Activated T-cell treated with anti-CD3 and anti-CD28 coated beads for 24 hours (primary cell): ENCODE data around the gene STX1A.

Experiments
- DNase-seq: peaks from one replicate; pipeline ENCODE4 v3.0.0-alpha.2; 2020; ENCODE audit warnings: low read depth

The STX1A gene

DNA sequence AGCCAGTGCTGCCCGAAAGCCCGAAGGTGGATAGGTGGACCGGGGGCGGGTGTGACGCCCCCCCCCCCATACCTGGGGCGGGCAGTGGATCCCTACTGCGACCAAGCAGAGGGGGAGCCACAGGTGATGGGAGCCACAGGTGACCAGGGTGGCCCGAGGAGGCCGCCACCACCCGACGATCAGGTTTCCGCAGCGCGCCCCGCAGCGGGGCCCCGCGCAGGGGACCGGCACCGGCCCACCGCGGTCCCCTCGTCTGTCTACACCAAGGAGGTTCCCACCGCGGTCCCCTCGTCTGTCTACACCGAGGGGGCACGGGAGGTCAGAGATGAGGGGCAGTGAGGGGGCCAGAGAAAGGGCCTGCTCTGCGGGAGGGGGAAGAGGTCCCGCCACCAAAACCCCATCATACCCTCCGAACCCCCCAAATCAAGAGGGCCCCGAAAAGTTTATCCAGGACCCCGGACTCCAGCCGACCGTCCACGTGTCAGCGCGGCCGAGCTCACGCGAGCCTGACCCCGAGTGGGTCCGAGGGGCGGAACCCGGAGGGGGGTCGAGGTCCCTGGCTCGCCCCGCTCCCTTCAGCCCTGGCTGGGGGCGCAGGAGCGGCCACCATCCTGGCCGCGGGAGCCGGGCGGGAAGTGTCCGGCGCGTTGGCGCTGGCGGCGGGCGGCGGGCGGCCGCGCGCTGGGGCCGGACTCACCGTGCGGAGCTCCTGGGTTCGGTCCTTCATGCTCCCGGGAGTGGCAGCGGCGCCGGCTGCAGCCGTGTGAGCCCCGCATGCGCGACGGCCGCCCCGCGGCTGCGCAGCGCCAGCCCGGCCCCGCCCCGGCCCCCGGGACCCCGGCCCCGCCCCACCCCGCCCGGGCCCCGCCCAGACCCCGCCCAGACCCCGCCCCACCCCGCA is at the start of gene STX1A:
Gene STX1A, minus strand, starts transcription at position 765 of the 901 bp plus-strand sequence. Its CDS starts 38 bp downstream, at position 727.
- DNase-seq, result peak; percentile 60

DNA sequence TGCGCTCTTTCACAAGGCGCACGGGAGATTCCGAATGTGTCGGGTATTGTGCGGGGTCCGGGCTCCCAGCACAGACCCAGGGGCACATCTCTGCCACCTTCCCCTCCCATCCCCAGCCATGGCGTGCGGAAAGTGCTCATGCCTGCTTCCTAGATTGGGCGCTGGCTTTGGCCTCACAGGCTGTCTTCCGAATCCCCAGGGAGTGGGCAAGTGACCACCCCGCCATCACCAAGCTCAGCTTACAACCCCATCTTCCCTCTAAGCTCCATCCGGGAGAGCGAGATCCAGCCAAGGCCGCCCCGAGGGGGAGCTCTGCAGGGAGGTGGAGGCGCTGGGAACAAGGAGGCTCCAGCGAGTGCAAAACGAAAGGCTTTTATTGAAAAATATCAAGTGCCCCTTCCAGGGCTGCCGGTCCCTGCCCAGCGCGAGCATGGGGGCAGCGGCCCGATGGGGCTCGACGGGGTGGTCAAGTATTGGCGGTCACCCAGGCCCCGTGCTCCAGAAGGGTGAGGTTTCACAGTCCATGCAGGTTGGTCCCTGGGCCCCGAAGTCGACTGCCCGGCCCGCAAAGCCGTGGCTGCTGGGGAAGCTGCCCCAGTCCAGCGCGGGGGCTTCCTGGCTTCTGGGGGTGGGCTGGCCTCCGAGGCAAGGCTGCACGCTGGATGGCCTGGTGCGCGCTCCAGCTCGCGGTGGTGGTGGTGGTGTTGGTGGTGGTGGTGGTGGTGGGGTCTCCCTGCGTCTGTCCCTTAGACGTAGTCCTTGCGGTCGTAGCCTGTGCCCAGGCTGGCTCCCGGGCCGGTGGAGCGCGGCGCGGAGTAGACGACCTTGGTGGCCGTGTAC is 49.4 kb upstream of the STX1A start:
- DNase-seq, result no peak

DNA sequence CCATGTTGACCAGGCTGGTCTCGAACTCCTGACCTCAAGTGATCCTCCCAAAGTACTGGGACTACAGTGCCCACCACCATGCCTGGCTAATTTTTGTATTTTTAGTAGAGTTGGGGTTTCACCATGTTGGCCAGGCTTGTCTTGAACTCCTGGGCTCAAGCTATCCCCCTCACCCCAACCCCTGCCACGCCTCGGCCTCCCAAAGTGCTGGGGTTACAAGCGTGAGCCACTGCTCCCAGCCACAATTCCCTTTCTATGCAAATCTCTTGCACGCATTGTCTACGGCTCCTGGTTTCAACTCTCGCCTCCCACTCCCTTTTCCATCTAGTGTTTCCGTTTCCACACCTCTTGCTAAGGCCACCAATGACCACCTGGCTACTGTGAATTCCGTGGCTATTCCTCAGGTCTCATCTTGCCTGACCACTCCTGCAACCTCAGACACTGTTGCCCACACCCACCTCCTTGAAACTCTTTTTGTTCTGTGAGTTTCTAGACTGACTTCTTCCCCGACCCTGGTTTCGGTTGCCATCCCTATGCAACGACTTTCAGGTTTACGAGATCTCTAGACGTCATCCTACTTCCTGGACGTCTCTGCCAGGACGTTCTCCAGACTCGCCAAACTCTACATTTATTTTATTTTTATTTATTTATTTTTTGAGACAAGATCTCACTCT is 47.2 kb upstream of the STX1A start:
- DNase-seq, result no peak

DNA sequence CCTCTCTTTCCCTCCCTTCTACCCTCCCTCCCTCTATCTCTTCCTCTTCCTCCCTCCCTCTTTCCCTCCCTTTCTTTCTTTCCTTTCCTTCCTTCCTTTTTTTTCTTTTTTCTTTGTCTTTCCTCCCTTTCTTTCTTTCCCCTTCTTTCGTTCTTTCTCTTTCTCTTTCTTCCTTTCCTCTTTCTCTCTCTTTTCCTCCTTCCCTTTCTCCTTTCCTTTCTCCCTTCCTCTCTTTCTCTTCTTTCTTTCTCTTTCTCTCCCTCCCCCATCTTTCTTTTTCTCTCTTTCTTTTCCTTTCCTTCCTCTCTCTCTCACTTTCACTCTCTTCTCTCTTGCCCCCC is 43.2 kb upstream of the STX1A start:
- DNase-seq, result no peak

DNA sequence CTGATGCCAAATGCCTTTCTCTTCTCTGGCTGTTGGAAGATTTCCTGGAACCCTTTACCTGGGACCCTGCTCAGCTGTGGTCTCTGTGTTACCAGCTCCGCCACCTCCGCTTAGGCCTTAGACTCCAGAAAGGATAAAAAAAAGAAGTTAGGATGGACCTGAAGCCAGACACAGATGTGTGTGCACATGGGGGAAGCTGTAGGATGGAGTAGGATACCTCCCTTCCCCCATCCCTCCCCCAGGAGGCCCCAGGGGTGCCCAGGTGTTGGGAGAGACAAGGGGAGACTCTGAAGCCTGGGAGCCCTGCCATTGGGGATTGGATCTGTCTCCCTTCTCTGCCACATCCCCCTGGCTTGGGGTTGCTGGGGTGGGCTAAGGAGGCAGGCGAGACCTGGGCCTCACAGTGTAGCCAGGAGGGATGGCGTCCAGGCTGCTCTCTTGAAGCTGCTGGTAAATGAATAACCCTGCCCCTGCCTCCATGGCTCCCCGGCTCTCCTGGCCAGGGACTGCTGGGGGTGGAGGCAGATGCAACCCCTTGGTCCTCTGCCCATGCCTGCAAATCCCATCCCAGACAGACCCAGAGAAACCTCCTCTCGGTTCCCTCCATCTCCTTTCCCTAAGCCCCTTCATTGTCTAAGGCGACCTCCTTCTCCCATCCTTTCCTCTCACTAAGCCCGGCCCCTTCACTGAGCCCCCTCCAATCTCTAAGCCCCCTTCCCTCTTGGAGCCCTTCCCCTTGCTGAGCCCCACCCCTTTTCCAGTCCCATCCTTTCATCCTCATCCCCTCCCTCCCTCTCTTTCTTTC is 42.6 kb upstream of the STX1A start:
- no peak for DNase-seq

DNA sequence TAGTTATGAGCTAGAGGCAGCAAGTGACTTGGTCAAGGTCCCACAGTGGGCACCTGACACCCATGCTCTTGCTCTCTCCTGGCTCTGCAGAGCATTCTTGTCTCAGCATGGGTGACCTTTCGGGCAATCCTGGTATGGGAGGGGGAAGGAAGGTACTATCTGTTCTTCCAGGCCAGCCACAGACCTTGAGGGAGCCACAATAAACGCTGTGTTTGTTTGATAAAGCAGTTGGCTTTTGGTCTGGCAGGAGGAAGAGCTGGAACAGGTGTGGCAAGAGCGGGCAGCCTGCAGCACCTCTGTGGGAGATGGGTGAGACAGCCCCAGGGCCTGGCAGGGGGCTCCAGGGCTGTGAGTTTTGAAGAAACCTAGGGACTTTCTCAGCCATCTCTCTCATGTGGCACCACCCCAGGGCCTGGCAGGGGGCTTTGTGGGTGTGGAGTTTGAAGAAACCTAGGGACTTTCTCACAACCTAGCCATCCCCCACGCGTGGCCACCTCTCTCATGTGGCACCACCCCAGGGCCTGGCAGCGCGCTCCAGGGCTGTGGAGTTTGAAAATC is 39.2 kb upstream of the STX1A start:
- no peak for DNase-seq

DNA sequence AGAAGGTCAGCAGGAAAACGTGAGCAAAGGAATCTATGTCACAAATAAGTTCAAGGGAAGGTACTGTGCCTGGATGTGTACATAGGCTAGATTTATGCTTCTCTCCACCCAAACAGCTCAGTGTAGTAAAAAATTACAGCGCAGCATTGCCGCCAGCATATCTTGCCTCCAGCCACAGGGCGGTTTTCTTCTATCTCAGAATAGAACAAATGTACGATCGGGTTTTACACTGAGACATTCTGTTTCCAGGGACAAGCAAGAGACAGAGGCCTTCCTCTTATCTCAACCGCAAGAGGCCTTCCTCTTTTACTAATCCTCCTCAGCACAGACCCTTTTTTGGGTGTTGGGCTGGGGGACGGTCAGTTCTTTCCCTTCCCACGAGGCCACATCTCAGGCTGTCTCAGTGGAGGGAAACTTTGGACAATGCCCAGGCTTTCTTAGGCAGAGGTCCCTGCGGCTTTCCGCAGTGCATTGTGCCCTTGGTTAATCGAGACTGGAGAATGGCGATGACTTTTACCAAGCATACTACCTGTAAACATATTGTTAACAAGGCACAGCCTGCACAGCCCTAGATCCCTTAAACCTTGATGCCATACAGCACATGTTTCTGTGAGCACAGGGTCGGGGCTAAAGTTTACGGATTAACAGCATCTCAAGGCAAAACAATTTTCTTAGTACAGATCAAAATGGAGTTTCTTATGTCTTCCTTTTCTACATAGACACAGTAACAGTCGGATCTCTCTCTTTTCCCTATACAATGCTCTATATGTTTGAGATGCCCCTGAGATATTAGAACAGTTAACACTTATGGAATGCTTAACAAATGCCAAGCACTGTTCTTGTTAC is 30.7 kb upstream of the STX1A start:
- no peak for DNase-seq

DNA sequence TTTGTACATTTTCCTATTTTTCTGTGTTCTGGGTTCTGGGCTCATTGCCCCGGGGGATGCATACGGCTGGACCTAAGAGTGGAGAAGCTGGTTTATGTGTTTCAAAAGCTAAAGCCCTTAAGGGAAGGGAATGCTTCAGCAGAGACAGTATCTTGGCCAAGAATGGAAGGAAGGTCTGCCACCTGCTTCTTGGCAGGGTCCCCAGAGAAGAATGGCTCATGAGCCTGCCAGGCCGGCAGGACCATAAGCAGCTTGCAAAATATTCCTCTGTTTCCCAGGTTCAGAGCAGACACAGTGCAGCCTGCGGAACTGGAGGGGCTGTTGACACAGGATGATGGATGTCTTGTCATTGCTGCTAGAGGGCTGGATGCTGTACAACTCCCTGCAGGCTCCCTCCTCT is 26.9 kb upstream of the STX1A start:
- DNase-seq, result no peak

DNA sequence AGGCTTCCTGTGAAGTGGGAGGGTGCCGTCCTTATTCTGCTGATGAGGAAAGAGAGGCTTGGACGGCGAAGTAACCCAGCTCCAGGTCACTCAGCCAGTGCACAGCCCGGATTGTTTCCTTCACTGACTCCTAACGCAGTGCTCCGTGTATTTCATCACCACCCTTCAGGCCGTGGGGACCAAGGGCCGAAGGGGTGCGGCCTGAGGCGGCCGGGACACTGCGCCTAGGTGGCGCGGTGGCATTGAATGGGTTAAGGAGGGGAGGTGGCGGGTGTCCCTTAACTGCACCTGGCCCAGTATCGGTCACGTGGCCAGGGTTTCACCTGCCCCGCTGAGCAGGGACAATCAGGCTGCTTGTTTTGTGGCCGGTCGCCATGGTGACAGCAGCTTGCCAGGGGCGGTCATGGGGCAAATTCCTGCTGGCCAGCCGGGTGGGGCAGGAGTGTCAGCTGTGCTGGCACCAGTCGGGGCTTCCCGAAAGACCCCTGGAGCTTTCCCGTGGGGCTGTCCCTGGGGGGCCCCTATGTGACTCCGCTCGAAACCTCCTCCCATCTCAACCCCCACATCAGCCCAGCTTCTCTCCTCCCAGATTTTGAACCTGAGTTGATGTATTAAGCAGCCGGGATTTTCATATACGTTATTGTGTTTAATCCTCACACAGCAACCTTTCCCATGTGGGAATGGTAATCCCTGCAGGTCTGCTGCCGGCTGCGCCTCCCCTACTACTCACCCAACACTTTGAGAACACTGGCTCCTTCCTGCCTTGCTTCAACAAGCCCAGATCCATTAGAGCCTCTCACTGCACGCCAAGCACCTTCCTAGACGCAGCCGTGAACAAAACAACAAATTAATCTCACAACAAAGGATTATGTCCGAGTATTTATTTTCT is 23.5 kb upstream of the STX1A start:
- DNase-seq, result no peak

DNA sequence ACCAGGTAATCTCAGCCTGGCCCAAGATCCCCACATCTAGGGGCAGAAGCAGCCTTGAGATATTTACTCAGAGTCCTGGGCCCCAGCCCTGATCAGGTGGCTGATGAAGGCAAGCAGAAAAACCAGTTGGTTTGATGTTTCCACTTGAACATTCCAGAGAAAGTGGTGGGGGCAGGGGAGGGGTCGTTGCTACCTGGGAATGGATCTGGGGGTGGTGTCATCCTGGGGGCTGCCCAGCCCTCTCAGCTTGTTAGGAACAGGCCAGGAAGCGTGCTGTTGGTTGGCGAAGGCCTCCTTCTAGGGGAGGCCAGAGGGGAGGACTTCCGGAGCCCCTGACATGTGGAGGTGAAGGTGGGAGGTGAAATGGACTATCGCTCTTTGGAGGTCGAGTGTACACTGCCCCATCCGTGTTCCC is 22.9 kb upstream of the STX1A start:
- DNase-seq, result no peak

DNA sequence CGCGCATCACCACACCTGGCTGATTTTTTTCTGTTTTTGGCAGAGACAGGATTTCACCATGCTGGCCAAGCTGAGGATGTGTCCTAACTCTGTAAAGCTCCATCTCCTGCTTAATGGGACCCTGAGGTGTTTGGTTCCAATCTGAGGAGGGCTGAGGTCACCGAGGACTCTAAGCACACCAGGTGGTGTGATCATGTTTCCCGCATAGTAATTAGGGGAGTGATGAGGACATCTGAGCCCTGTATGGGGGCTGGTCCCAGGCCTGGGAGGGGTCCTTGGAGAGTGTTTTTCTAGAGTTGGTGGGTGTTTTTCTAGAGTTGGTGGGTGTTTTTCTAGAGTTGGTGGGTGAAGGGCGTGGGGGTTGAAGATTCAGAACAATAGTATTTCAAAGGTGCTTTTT is 22.1 kb upstream of the STX1A start:
- DNase-seq, result no peak

DNA sequence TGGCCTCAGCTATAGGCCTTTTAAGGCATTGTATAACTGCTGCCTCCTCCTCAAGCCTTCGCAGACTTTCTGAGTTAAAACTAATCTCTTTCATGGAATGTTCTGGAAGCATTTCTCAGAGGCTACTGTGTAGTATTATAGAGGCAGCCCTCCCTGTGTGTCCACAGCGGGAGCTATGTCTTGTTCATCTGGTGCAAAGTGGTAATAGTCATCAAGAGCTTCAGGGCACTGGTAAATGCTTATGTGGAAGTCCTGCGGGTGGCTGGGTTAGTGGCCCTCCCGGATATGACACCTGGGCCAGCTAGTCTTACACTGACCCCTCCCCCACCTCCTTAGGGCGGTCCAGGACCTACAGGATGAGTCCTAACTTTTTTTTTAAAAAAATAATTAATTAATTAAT is 21.3 kb upstream of the STX1A start:
- no peak for DNase-seq

DNA sequence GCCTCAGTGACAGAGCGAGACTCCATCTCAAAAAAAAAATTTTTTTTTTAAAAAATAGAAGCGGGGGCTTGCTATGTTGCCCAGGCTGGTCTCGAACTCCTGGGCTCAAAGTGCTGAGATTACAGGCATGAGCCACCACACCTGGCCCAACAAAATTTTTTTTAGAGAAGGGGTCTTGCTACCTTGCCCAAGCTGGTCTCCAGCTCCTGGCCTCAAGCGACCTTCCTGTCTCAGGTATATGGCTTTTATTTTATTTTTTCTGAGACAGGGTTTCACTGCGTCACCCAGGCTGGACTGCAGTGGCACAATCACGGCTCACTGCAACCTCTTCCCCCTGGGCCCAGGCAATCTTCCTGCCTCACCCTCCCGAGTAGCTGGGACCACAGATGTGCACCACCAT is 20.7 kb upstream of the STX1A start:
- DNase-seq, result no peak

DNA sequence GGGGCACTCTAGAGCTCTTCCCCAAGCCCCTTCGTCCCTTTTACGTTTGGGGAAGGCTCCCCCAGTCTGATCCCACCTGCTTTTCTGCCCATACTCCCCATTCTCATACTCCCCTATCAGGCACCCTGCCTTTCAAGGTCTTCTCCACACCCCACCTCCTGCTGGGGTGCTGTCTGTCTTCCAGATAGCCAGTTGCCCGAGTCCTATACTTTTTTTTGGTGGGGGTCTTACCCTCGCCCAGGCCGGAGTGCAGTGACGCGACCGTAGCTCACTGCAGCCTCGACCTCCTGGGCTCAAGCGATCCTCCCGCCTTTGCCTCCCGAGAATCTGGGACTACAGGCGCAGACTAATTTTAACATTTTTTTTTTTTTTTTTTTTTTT is 19.9 kb upstream of the STX1A start:
- no peak for DNase-seq

DNA sequence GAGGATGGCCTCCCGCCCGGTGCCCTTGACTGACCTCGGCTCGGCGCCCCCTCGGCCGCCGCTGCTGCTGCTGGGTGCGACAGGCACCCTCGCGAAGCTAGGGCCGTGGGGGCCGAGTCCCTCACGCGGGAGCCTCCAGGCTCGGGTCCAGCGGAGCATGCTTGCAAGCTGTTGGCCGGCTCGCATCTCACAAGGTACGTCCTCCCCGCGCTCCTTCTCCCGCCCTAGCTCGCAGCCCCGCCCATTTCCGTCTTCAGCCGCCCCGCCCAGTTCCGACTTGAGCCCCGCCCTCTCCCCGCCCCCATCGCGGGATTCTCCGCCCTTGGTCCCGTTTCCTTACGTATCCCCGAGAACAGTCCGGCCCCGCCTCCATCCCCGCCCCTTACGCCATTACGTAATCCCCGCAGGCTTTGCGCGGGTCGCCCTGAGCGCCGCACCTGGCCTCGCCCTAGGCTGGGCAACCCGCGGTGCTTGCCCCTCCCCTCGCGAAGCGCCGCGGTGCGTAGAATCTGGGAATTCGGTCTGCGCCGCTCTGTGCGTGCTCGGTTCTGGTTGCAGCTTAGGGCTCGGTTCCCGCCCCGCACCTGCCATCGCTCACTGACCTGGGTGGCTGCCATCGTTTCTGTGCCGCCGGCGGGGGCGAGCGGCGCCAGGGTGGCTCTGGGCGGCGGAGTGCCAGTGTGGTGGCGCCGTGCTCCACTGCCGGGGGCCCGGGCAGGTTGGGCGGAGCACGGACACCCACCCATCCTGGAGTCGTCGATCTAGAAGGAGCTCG is 19.3 kb upstream of the STX1A start, which contains the start of gene ABHD11:
Gene ABHD11, minus strand, starts transcription at position 191 of the 775 bp plus-strand sequence. Its CDS starts 32 bp downstream, at position 159.
- peak; percentile 99 for DNase-seq

DNA sequence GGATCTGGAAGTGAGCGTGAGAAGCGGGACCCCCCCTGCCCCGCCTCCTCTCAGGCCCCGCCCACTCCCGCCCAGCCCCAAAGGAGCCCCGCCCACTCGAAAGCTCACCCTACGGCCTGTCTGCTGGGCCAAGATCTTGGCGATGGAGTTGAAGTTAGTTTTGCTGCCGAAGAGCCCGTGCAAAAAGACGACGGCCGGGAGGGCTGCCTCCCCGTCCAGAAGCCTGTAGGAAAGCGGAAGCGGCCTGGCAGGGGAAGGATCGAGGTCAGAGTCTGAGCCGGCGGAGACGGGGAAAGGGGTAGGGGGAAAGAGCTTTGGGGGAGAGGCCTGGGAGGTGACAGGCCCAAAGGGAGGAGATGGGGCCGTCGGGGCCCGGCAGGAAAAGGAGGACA is 18.7 kb upstream of the STX1A start:
- DNase-seq, result peak; percentile 58

DNA sequence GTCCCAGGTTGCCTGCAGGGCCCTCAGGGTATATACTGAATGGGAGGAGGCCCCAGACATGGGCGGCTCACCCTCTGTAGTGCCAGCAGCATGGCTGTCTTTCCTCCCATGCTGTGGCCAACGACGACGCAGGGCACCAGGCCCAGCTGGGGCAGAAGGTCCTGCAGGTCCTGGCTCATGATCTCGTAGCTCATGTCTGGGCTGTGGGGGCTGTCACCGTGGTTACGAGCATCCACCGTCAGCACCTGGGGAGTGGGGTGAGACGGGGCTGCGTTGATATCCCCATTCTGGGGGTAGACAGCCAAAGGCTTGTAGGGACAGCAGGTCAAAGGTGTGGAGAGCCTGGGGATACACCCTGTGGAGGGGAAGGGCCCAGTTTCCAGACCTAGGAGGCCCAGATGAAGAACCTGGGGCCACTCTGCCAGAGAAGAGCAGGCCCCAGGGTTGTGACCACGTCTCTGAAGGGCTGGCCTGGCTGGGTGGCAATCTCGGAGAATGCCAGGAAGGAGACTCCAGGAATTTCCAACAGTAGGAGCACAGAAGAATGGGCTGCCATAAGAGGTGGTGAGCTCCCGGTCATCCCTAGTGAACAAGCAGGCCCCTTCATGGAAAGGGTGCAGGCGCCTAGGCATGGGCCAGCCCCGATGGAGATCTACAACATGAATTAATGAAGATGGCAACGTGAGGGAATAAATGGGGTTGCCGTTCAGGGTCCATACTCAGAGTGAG is 18.2 kb upstream of the STX1A start:
- DNase-seq, result no peak

DNA sequence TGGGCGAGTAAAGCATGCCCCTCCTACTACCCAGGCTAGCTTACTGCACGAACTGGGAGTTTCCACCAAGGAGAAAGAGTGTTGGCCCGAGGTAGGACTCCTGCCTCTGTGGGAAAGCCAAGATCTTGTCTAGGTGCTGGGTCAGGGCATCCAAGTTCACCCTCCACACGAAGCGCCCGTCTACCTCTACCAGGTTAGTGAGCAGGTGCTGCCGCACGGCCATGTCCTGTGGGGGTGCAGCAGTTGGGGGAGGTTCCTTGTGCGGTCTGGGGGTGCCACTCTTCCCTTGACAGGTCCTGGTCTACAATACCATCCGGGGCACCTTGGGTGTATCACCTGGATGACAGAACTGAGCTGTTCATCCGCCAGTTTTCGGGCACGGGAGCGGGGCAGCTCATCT is 17.4 kb upstream of the STX1A start:
- DNase-seq, result no peak
